Endothelial cell of umbilical vein (primary cell): ENCODE measurements around the gene PERCC1.

Source experiments
- POLR2A ChIP-seq: IDR thresholded peaks from 2 replicates; pipeline ENCODE4 v1.6.1; 2012; ENCODE audit warnings: low read depth, mild to moderate bottlenecking, control low read depth, low read length
- POLR2AphosphoS5 ChIP-seq: IDR thresholded peaks from 2 replicates; pipeline ENCODE4 v1.6.1; 2012; ENCODE audit warnings: low read depth, mild to moderate bottlenecking, control low read depth, low read length, moderate library complexity; ENCODE audit not compliant: insufficient read depth
- TF ChIP-seq, protein P1 (sequence below), 2 donors: IDR thresholded peaks; 1 replicate in 1 of 2; 2 replicates in 1 of 2; pipeline ENCODE4 v1.5.1; 2011; ENCODE audit warnings: low read length in 2 of 2, mild to moderate bottlenecking in 2 of 2, moderate library complexity in 2 of 2, control low read depth in 1 of 2, inconsistent platforms in 1 of 2, low read depth in 1 of 2; ENCODE audit not compliant: insufficient read depth in 1 of 2; ENCODE audit errors: extremely low read depth in 1 of 2

DNA sequence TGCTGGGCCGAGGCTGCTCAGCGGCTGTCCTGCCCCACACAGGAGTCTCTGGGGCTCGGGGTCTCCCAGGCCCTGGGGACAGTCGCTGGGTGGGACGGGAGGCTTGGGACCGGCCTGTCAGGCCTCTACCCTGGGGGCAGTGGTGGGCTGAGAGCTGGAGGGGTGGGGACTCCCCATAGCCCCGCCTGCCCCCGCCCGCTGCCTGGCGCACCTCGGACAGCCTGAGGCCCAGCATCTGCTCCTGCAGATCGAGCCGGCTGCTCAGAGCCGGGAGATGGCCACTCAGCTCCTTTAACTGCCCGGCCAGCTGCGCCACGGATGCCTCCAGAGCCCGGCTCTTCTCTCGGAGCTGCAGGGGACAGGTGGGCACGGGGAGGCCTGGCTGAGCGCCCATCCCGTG, 6.7 kb downstream of the PERCC1 start:
- TF ChIP-seq, protein P1, sequence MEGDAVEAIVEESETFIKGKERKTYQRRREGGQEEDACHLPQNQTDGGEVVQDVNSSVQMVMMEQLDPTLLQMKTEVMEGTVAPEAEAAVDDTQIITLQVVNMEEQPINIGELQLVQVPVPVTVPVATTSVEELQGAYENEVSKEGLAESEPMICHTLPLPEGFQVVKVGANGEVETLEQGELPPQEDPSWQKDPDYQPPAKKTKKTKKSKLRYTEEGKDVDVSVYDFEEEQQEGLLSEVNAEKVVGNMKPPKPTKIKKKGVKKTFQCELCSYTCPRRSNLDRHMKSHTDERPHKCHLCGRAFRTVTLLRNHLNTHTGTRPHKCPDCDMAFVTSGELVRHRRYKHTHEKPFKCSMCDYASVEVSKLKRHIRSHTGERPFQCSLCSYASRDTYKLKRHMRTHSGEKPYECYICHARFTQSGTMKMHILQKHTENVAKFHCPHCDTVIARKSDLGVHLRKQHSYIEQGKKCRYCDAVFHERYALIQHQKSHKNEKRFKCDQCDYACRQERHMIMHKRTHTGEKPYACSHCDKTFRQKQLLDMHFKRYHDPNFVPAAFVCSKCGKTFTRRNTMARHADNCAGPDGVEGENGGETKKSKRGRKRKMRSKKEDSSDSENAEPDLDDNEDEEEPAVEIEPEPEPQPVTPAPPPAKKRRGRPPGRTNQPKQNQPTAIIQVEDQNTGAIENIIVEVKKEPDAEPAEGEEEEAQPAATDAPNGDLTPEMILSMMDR (IDR thresholded peaks at IDR 0.05; ENCODE audit: extremely low read depth in 1 of 2, insufficient read depth in 1 of 2, low read depth in 1 of 2, low read length in 2 of 2), result no peak
- TF ChIP-seq POLR2A, result no peak
- no peak for TF ChIP-seq POLR2AphosphoS5
